GOT3 (cell line): Measurements from ENCODE around the gene PRH2.

Experiments
- DNase-seq: peaks from one replicate; lab custom pipeline; 2025; ENCODE audit warnings: mixed read lengths; lab: John Stamatoyannopoulos, UW

The PRH2 gene

GRCh38 chr12:10928746-10929286, at the start of gene PRH2:
TSS of gene PRH2 (plus strand) at chr12:10929236. CDS start at chr12:10929274, 38 bp downstream.
- no peak for DNase-seq

- no peak for DNase-seq
Measured at GRCh38 chr12:10884086-10884725, 44.8 kb upstream of the PRH2 start, which contains the start of gene PRH1. TSS of gene PRH1 (minus strand) at chr12:10884255. CDS start at chr12:10884217, 38 bp downstream.

GRCh38 chr12:10889226-10889625, 39.8 kb upstream of the PRH2 start:
- no peak for DNase-seq

- no peak for DNase-seq
Measured at GRCh38 chr12:10891937-10892336, 37.1 kb upstream of the PRH2 start.

- DNase-seq, result no peak
Measured at GRCh38 chr12:10896854-10897253, 32.2 kb upstream of the PRH2 start.

- no peak for DNase-seq
Measured at GRCh38 chr12:10900530-10900929, 28.5 kb upstream of the PRH2 start.

- no peak for DNase-seq
Measured at GRCh38 chr12:10900972-10901371, 28.1 kb upstream of the PRH2 start.

- DNase-seq, result no peak
Measured at GRCh38 chr12:10901427-10901826, 27.6 kb upstream of the PRH2 start.

- no peak for DNase-seq
Measured at GRCh38 chr12:10904686-10905085, 24.4 kb upstream of the PRH2 start.

- DNase-seq, result no peak
Measured at GRCh38 chr12:10909462-10909861, 19.6 kb upstream of the PRH2 start, which contains the start of gene TAS2R13. TSS of gene TAS2R13 (minus strand) at chr12:10909562. CDS start at chr12:10909298, 264 bp downstream.

- no peak for DNase-seq
Measured at GRCh38 chr12:10910380-10910779, 18.7 kb upstream of the PRH2 start.

GRCh38 chr12:10919809-10920208, 9.2 kb upstream of the PRH2 start:
- no peak for DNase-seq

- DNase-seq, result no peak
Measured at GRCh38 chr12:10926269-10926668, 2.8 kb upstream of the PRH2 start.

GRCh38 chr12:10936506-10936905, 7.5 kb downstream of the PRH2 start:
- no peak for DNase-seq

- no peak for DNase-seq
Measured at GRCh38 chr12:10939163-10939562, 10.1 kb downstream of the PRH2 start, which contains the start of gene TAS2R14. TSS of gene TAS2R14 (minus strand) at chr12:10939263. CDS start at chr12:10939207, 56 bp downstream.

- no peak for DNase-seq
Measured at GRCh38 chr12:10940389-10940788, 11.4 kb downstream of the PRH2 start.

- DNase-seq, result no peak
Measured at GRCh38 chr12:10941369-10941768, 12.3 kb downstream of the PRH2 start.

- no peak for DNase-seq
Measured at GRCh38 chr12:10941916-10942607, 13.0 kb downstream of the PRH2 start.

GRCh38 chr12:10943167-10943566, 14.1 kb downstream of the PRH2 start:
- DNase-seq, result no peak

GRCh38 chr12:10952645-10953044, 23.6 kb downstream of the PRH2 start:
- DNase-seq, result no peak

- no peak for DNase-seq
Measured at GRCh38 chr12:10956085-10956484, 27.0 kb downstream of the PRH2 start.

GRCh38 chr12:10957741-10958140, 28.7 kb downstream of the PRH2 start:
- no peak for DNase-seq

- no peak for DNase-seq
Measured at GRCh38 chr12:10959804-10960203, 30.8 kb downstream of the PRH2 start.
